AG10803 (cell line): ENCODE results near the gene KATNAL2.

Source experiments
- DNase-seq: peaks from one replicate; pipeline ENCODE4 v3.0.0; 2010; ENCODE audit warnings: low read depth
- H3K4me3 ChIP-seq: 2 replicates; pipeline ENCODE4 v1.5.1; 2011; ENCODE audit warnings: mild to moderate bottlenecking, low read length, control low read depth
- CTCF ChIP-seq: conservative IDR thresholded peaks from 2 replicates; pipeline ENCODE4 v1.5.1; 2011; ENCODE audit warnings: mild to moderate bottlenecking, low read length, control low read depth, inconsistent platforms

KATNAL2 gene

GRCh38 chr18:47151439-47151838 is 234.0 kb downstream of the KATNAL2 start:
- H3K4me3 ChIP-seq, result peak overlapping the region; percentile 91; the same call in 1 of the 2 replicates
- no peak for TF ChIP-seq CTCF
- no peak for DNase-seq
